Endothelial cell of umbilical vein (primary cell): ENCODE results near the gene LANCL2.

Source experiments
- JUN ChIP-seq: IDR thresholded peaks from 2 replicates; pipeline ENCODE4 v1.6.1; 2011; ENCODE audit warnings: borderline replicate concordance, low read depth; ENCODE audit not compliant: insufficient read length, insufficient read depth
- TF ChIP-seq, protein P1 (sequence below), 2 donors: IDR thresholded peaks; 1 replicate in 1 of 2; 2 replicates in 1 of 2; pipeline ENCODE4 v1.5.1; 2011; ENCODE audit warnings: low read length in 2 of 2, mild to moderate bottlenecking in 2 of 2, moderate library complexity in 2 of 2, control low read depth in 1 of 2, inconsistent platforms in 1 of 2, low read depth in 1 of 2; ENCODE audit not compliant: insufficient read depth in 1 of 2; ENCODE audit errors: extremely low read depth in 1 of 2

GRCh38 chr7:55405856-55406541, 40.9 kb downstream of the LANCL2 start:
- TF ChIP-seq JUN = no peak
- TF ChIP-seq, protein P1, sequence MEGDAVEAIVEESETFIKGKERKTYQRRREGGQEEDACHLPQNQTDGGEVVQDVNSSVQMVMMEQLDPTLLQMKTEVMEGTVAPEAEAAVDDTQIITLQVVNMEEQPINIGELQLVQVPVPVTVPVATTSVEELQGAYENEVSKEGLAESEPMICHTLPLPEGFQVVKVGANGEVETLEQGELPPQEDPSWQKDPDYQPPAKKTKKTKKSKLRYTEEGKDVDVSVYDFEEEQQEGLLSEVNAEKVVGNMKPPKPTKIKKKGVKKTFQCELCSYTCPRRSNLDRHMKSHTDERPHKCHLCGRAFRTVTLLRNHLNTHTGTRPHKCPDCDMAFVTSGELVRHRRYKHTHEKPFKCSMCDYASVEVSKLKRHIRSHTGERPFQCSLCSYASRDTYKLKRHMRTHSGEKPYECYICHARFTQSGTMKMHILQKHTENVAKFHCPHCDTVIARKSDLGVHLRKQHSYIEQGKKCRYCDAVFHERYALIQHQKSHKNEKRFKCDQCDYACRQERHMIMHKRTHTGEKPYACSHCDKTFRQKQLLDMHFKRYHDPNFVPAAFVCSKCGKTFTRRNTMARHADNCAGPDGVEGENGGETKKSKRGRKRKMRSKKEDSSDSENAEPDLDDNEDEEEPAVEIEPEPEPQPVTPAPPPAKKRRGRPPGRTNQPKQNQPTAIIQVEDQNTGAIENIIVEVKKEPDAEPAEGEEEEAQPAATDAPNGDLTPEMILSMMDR (IDR thresholded peaks at IDR 0.05; ENCODE audit: extremely low read depth in 1 of 2, insufficient read depth in 1 of 2, low read depth in 1 of 2, low read length in 2 of 2) = no peak
